Testis (tissue), 3 donors: ENCODE results near the gene ST6GAL1. TPM values are rescaled to one million over a fixed set of nuclear protein-coding genes. Genes with fewer than 3 reads are reported as not detected.

ENCODE experiments used
- DNase-seq: peaks from one replicate; pipeline ENCODE4 v3.0.0-alpha.2; 2019
- H3K27ac ChIP-seq, 2 donors: fragments of 200-600 bp; sonication (generic); one replicate each; pipeline ENCODE4 v1.5.1; 2019
- H3K27me3 ChIP-seq: fragments of 200-600 bp; sonication (generic); one replicate; pipeline ENCODE4 v1.5.1; 2019
- H3K36me3 ChIP-seq: fragments of 200-600 bp; sonication (generic); one replicate; pipeline ENCODE4 v1.5.1; 2017; ENCODE audit warnings: low read depth; ENCODE audit errors: missing control alignments
- H3K4me1 ChIP-seq: fragments of 200-600 bp; sonication (generic); one replicate; pipeline ENCODE4 v1.5.1; 2019
- H3K4me3 ChIP-seq, 2 donors: fragments of 200-600 bp; sonication (generic); one replicate each; pipeline ENCODE4 v1.5.1; 2017 to 2019
- H3K9me3 ChIP-seq: fragments of 200-600 bp; sonication (generic); one replicate; pipeline ENCODE4 v1.5.1; 2017
- POLR2A ChIP-seq: fragments of 450-650 bp; IDR thresholded peaks from one replicate; pipeline ENCODE4 v1.6.1; 2017; ENCODE audit warnings: antibody characterized with exemption, mild to moderate bottlenecking, moderate library complexity
- WGBS, 2 donors: methylation state at CpG; one replicate each; pipeline ENCODE4 v1.1.5; 2018; 5-methylcytosine and 5-hydroxymethylcytosine counted together
- intact Hi-C: fragments of 100-400 bp; cut with DNase I; formaldehyde crosslinking; loops from one replicate; pipeline ENCODE4 v1.15.1; 2023; ENCODE audit warnings: low total_unique reads
- polyA plus RNA-seq: library from polyadenylated mRNA; stranded (reverse); fragments of 350-450 nt; fragmentation: Illumina TruSeq; extraction: RNeasy Lipid Tissue Mini Kit (QIAGEN cat#74804); gene quantifications from one replicate; pipeline ENCODE4 v1.2.3, GENCODE V29; 2014; ENCODE audit warnings: low read depth, low replicate concordance; ENCODE audit not compliant: insufficient read depth
- total RNA-seq, 2 donors: library from RNA; depleted of rRNA; stranded (reverse); fragments of >200 nt; gene quantifications; one replicate each; pipeline ENCODE4 v1.2.3, GENCODE V29; 2016
- TF ChIP-seq, protein P1 (sequence below), 3 experiments: fragments of 450-650 bp in 2 of 3; fragments of 200-600 bp in 1 of 3; sonication (generic) in 1 of 3; IDR thresholded peaks; one replicate each; pipeline ENCODE4 v1.5.1; 2016 to 2019; ENCODE audit warnings: antibody characterized with exemption in 3 of 3, mild to moderate bottlenecking in 2 of 3, moderate library complexity in 1 of 3

ST6GAL1 gene
- total and polyA plus RNA-seq, 3 donors from 2014 or later, result 12.8 to 26.3 (median 16.9) TPM

DNA sequence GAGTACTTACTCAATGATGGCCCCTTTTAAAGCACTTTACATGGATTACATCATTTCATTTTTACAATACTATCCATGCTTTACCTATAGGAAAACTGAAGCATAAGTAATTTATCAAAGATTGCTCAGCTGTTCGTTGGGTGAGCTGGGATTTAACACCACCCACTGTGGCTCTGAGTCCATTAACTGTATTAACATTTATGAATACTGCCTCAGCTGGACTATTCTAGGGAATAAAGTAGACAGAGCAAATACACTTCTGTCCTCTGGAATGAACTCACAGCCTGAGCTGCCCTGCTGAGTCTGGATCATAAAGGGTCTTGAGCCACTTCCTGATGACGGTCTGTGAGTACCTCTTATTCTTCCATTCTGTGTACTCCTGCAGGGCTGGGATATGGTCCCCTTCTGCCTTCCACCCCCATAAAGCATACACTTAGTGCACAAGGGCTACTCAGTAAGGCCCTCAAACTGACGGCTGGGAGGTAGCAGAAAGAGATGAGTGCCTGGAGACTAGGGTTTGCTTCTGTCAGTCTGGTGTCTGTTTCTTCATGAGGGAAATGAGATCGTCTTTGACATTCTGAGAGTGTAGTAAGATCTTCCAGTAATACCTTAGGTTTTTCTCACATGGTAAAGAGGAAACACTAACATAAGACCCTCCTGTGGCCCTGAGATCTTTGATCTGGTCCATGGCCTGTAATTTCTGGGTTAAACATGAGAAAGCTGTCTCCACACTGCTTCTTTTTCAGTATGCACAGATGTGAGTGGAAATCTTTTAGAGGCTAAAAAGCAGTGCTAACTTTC lies 12.6 kb upstream of the ST6GAL1 start:
- intact Hi-C loops, result no loop called here
- Histone ChIP-seq H3K27me3 (no peaks in the 10 kb centered on the region), H3K36me3 (no peaks in the 10 kb centered on the region), H3K27ac (no peak overlapping the region), H3K4me1 (no peaks in the 10 kb centered on the region), H3K4me3 (no peak overlapping the region), H3K9me3 (no peaks in the 10 kb centered on the region)
- TF ChIP-seq POLR2A, result no peak
- TF ChIP-seq, protein P1, sequence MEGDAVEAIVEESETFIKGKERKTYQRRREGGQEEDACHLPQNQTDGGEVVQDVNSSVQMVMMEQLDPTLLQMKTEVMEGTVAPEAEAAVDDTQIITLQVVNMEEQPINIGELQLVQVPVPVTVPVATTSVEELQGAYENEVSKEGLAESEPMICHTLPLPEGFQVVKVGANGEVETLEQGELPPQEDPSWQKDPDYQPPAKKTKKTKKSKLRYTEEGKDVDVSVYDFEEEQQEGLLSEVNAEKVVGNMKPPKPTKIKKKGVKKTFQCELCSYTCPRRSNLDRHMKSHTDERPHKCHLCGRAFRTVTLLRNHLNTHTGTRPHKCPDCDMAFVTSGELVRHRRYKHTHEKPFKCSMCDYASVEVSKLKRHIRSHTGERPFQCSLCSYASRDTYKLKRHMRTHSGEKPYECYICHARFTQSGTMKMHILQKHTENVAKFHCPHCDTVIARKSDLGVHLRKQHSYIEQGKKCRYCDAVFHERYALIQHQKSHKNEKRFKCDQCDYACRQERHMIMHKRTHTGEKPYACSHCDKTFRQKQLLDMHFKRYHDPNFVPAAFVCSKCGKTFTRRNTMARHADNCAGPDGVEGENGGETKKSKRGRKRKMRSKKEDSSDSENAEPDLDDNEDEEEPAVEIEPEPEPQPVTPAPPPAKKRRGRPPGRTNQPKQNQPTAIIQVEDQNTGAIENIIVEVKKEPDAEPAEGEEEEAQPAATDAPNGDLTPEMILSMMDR (IDR thresholded peaks at IDR 0.05), result no peak
- DNase-seq, result no peak
- 73 to 87% methylated on average over 4 of the region's 4 CpGs for WGBS, 2 donors

DNA sequence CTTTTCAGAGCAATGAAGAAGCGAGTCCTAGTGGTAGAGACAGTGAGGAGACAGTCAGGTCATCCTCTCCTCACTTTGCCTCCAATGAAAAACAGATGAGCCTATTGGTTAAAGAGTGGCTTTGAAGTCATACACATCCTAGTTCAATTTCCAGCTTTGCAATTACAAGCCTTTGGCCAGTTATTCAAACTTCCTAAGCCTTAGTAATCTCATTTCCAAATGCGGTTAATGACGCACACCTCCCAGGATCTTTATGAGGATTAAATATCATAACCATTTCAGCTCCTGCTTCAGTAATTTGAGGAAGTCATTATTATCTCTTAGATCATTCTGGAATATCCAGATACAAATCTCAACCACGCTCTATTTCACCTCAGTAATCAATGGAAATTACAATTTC lies 10.0 kb upstream of the ST6GAL1 start:
- H3K4me3 ChIP-seq, result no peak overlapping the region

DNA sequence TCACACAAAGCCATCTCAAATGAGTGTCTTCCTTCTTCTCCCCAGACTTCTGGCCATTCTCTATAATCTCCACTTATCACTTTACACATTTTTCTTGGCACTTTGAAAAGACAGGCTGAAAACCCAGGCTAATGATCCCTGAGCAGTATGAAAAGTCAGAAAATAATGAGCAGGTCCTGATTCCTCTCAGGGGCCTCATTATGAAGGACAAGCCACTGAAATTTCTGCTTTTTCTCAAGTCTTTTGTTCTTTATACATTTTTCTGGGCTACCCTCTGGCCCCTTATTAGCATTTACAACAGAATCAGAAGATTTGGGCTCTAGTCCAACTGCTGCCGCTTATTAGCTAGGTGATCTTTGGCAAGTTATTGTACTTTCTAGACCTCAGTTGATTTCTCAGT lies 9.5 kb upstream of the ST6GAL1 start:
- Histone ChIP-seq H3K36me3 (no peaks in the 10 kb centered on the region), H3K4me1 (no peaks in the 10 kb centered on the region), H3K27me3 (no peaks in the 10 kb centered on the region), H3K4me3 (no peak overlapping the region), H3K9me3 (no peaks in the 10 kb centered on the region), H3K27ac (no peak overlapping the region)
- DNase-seq, result no peak
- intact Hi-C loops, result no loop called here
- TF ChIP-seq, protein P1 (IDR thresholded peaks at IDR 0.05), result no peak
- no peak for TF ChIP-seq POLR2A
- 79 to 80% methylated on average over 1 of the region's 1 CpG for whole genome bisulfite sequencing, 2 donors

More for the DNA sequence above, 10.0 kb upstream of the ST6GAL1 start:
- H3K27me3 ChIP-seq, result no peaks in the 10 kb centered on the region
- no peaks in the 10 kb centered on the region for H3K4me1 ChIP-seq
- DNase-seq, result no peak
- no peaks in the 10 kb centered on the region for H3K36me3 ChIP-seq
- H3K27ac ChIP-seq, result no peak overlapping the region
- H3K9me3 ChIP-seq, result no peaks in the 10 kb centered on the region
- TF ChIP-seq, protein P1 (IDR thresholded peaks at IDR 0.05), result no peak
- no peak for TF ChIP-seq POLR2A
- intact Hi-C loops, result no loop called here
- 91% methylated on average over 4 of the region's 4 CpGs for WGBS, 2 donors

DNA sequence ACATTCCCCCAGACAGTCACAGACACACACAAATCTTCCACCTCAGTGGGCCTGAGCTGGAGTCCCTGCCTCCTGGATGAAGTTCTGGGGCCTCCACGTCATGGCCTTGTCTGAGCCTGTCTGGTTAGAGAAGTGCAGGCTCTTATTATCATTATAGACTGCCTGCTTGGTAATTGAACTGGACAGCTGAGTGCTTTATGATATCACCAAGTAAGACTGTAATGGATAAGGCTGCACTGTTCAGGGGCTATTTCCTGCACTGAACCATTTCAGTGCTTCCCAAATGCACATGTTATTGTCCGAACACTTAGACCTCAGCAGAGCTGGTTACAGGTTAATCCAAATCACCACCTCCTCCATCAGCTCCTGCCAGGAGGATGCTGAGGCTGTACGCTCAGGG lies 8.7 kb upstream of the ST6GAL1 start:
- Histone ChIP-seq H3K27me3 (no peaks in the 10 kb centered on the region), H3K9me3 (no peaks in the 10 kb centered on the region), H3K4me1 (no peaks in the 10 kb centered on the region), H3K36me3 (no peaks in the 10 kb centered on the region), H3K4me3 (no peak overlapping the region), H3K27ac (no peak overlapping the region)
- no peak for DNase-seq
- TF ChIP-seq, protein P1 (IDR thresholded peaks at IDR 0.05), result no peak
- no peak for TF ChIP-seq POLR2A
- 77 to 85% methylated on average over 3 of the region's 3 CpGs for WGBS, 2 donors
- intact Hi-C loops, result no loop called here

DNA sequence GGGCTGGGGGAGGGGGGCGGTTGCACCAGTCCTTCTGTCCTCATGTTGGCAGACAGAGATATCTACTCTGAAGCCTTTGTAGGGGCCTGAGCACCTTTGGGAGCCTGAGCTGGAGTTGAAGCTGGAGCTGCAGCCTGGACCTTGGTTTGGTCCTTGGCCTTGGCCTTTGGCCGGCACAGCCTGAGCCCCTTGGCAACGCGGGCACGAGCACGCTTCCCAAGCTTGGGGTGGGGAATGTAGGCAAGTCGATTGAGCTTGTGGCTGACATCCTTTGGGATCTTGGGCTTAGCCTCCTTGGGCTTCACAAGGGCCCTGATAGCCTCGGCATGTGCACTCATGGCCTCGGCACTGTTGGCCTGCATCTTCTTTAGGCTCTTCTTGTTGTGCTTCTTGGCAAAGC lies 8.1 kb upstream of the ST6GAL1 start:
- intact Hi-C loops, result no loop called here
- H3K4me3 ChIP-seq, result no peak overlapping the region
- TF ChIP-seq, protein P1 (IDR thresholded peaks at IDR 0.05), result no peak
- TF ChIP-seq POLR2A, result no peak
- DNase-seq, result no peak
- H3K9me3 ChIP-seq, result no peaks in the 10 kb centered on the region
- H3K27ac ChIP-seq, result no peak overlapping the region
- 83 to 87% methylated on average over 2 to 9 of the region's 9 CpGs for WGBS, 2 donors
- H3K36me3 ChIP-seq, result no peaks in the 10 kb centered on the region
- H3K4me1 ChIP-seq, result no peaks in the 10 kb centered on the region
- H3K27me3 ChIP-seq, result no peaks in the 10 kb centered on the region
